Astrocyte (in vitro differentiated cells and primary cell): Measurements from ENCODE around the gene AP1B1. TPM values are rescaled to one million over a fixed set of nuclear protein-coding genes. Genes with fewer than 3 reads are reported as not detected.
"Not testable (repeated sequence)": the region's sequence is repeated elsewhere in the genome, so short reads cannot be mapped to it uniquely, and the experiment has no call there.

Experiments used
- DNase-seq: peaks from one replicate; pipeline ENCODE4 v3.0.0-alpha.2; 2010; ENCODE audit warnings: low read depth
- FAIRE-seq: peaks from 2 replicates; lab custom pipeline; 2011; peaks lifted over from hg19 to GRCh38; lab: Jason Lieb, UNC
- H2AFZ ChIP-seq: 2 replicates; pipeline ENCODE4 v1.6.0; 2012; ENCODE audit warnings: low read depth, low read length, inconsistent platforms
- H3K27ac ChIP-seq: 2 replicates; pipeline ENCODE4 v1.5.1; 2011; ENCODE audit warnings: low read depth, low read length, inconsistent platforms
- H3K27me3 ChIP-seq: 2 replicates; pipeline ENCODE4 v1.6.0; 2011; ENCODE audit warnings: low read length, inconsistent platforms; ENCODE audit not compliant: insufficient read depth
- H3K36me3 ChIP-seq: 2 replicates; pipeline ENCODE4 v1.5.1; 2011; ENCODE audit warnings: low read length, inconsistent platforms; ENCODE audit not compliant: insufficient read depth
- H3K4me1 ChIP-seq: 2 replicates; pipeline ENCODE4 v1.5.1; 2011; ENCODE audit warnings: low read length, inconsistent platforms; ENCODE audit not compliant: insufficient read depth
- H3K4me2 ChIP-seq: 2 replicates; pipeline ENCODE4 v1.6.0; 2012; ENCODE audit warnings: low read length, inconsistent platforms
- H3K4me3 ChIP-seq: 2 replicates; pipeline ENCODE4 v1.5.1; 2011; ENCODE audit warnings: low read depth, mild to moderate bottlenecking, low read length, inconsistent platforms; ENCODE audit not compliant: insufficient read depth
- H3K79me2 ChIP-seq: 2 replicates; pipeline ENCODE4 v1.6.0; 2012; ENCODE audit warnings: mild to moderate bottlenecking, low read length, inconsistent platforms; ENCODE audit not compliant: insufficient read depth
- H3K9ac ChIP-seq: 2 replicates; pipeline ENCODE4 v1.6.0; 2012; ENCODE audit warnings: mild to moderate bottlenecking, low read length, inconsistent platforms
- H3K9me3 ChIP-seq: 2 replicates; pipeline ENCODE4 v1.5.1; 2012; ENCODE audit warnings: low read depth, mild to moderate bottlenecking, low read length, inconsistent platforms; ENCODE audit not compliant: insufficient read depth
- H4K20me1 ChIP-seq: 2 replicates; pipeline ENCODE4 v1.6.0; 2012; ENCODE audit warnings: low read length, inconsistent platforms; ENCODE audit not compliant: insufficient read depth
- H3K27ac Mint-ChIP-seq: one replicate; pipeline ENCODE4 v1.8.0; 2021; ENCODE audit warnings: mild to moderate bottlenecking, mixed read lengths; ENCODE audit not compliant: unreplicated experiment
- H3K27me3 Mint-ChIP-seq: one replicate; pipeline ENCODE4 v1.8.0; 2021; ENCODE audit warnings: low read depth, mixed read lengths; ENCODE audit not compliant: unreplicated experiment
- H3K36me3 Mint-ChIP-seq: one replicate; pipeline ENCODE4 v1.8.0; 2021; ENCODE audit warnings: low read depth, mixed read lengths; ENCODE audit not compliant: unreplicated experiment
- H3K4me1 Mint-ChIP-seq: one replicate; pipeline ENCODE4 v1.8.0; 2021; ENCODE audit warnings: low read depth, mixed read lengths; ENCODE audit not compliant: unreplicated experiment
- H3K4me3 Mint-ChIP-seq: one replicate; pipeline ENCODE4 v1.8.0; 2021; ENCODE audit warnings: mild to moderate bottlenecking, moderate library complexity, mixed read lengths; ENCODE audit not compliant: unreplicated experiment
- H3K9me3 Mint-ChIP-seq: one replicate; pipeline ENCODE4 v1.8.0; 2021; ENCODE audit warnings: mild to moderate bottlenecking, mixed read lengths; ENCODE audit not compliant: unreplicated experiment
- EZH2 ChIP-seq: IDR thresholded peaks from 2 replicates; pipeline ENCODE4 v1.6.1; 2012; ENCODE audit warnings: mild to moderate bottlenecking, low read length, inconsistent platforms; ENCODE audit not compliant: insufficient read depth
- total RNA-seq: library from RNA; stranded (reverse); gene quantifications from 2 replicates; pipeline ENCODE4 v1.2.1, GENCODE V29; 2021
- TF ChIP-seq, protein P1 (sequence below): IDR thresholded peaks from 2 replicates; pipeline ENCODE4 v1.5.1; 2011; ENCODE audit warnings: low read depth, mild to moderate bottlenecking, inconsistent platforms, low read length, moderate library complexity; ENCODE audit not compliant: insufficient read depth

AP1B1 gene
- total RNA-seq, 1 donor from 2014 or later, result 69.5 TPM

GRCh38 chr22:29412772-29413171, 24.4 kb upstream of the AP1B1 start:
- DNase-seq, H3K9me3 Mint-ChIP-seq, FAIRE-seq: not testable (repeated sequence)

GRCh38 chr22:29411569-29412211, 23.3 kb upstream of the AP1B1 start:
- H3K27ac Mint-ChIP-seq, H2AFZ ChIP-seq, H3K27me3 Mint-ChIP-seq, H3K36me3 ChIP-seq, H3K4me3 ChIP-seq, H4K20me1 ChIP-seq, H3K4me1 ChIP-seq, DNase-seq, H3K4me2 ChIP-seq, H3K79me2 ChIP-seq, H3K27me3 ChIP-seq, H3K36me3 Mint-ChIP-seq, H3K9me3 Mint-ChIP-seq, H3K27ac ChIP-seq, H3K9ac ChIP-seq, H3K4me3 Mint-ChIP-seq, H3K9me3 ChIP-seq, FAIRE-seq: not testable (repeated sequence)
- H3K4me1 Mint-ChIP-seq, result peaks cover 21% of the 10 kb centered on the region

More at GRCh38 chr22:29412772-29413171, 24.4 kb upstream of the AP1B1 start:
- H3K4me3 Mint-ChIP-seq, H3K27me3 Mint-ChIP-seq, H3K36me3 Mint-ChIP-seq, H3K27ac Mint-ChIP-seq, H3K79me2 ChIP-seq, H3K27ac ChIP-seq, H3K36me3 ChIP-seq, H3K4me3 ChIP-seq, H3K9ac ChIP-seq, H4K20me1 ChIP-seq, H3K27me3 ChIP-seq, H3K4me2 ChIP-seq, H3K4me1 ChIP-seq, H3K9me3 ChIP-seq, H2AFZ ChIP-seq: not testable (repeated sequence)
- H3K4me1 Mint-ChIP-seq, result peaks cover 26% of the 10 kb centered on the region

DNA sequence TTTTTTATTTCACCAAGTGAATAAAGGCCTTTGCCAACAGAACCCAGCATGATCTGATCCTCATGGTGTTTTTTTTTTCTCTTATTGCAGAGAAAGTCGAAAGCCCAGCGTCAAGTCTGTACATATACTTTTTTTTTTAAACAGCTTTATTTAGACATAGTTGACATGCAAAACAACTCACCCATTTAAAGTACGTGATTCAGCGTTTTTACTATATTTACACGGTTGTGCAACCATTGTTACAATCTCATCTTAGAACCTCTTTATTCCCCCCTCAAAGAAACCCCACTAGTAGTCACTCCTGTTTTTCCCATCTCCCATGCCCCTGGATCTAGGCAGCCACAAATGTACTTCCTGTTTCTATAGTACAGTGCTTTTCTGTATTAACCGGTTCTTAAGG, 20.6 kb upstream of the AP1B1 start:
- no peaks in the 10 kb centered on the region for H3K9me3 Mint-ChIP-seq

DNA sequence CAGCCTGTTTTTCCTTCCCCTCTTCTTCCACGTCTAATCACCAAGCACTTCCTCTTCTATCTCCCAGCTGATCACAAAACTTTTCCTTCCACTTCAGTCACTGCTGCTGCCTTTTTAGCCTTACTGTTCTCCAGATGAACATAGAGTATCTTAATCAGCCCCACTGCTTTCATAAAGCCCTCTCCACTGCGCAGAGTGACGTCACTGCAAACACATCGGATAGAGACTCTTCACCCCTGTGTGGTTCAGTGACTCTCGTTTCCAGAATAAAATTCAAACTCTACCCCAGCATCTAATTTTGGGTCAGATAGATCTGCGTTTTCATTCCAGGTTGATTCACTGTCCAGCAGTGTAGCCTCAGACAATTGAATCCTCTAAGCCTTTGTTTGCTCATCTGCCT, 13.2 kb upstream of the AP1B1 start:
- not testable (repeated sequence) for H3K4me1 Mint-ChIP-seq, H3K4me1 ChIP-seq, H3K79me2 ChIP-seq, H3K9me3 ChIP-seq, H3K4me3 Mint-ChIP-seq, H4K20me1 ChIP-seq, DNase-seq, H3K27ac ChIP-seq, H3K4me2 ChIP-seq, FAIRE-seq, H3K9me3 Mint-ChIP-seq, H3K27ac Mint-ChIP-seq, H2AFZ ChIP-seq, H3K36me3 ChIP-seq, H3K36me3 Mint-ChIP-seq, H3K9ac ChIP-seq, H3K4me3 ChIP-seq
- H3K27me3 Mint-ChIP-seq, result peaks cover 22% of the 10 kb centered on the region
- H3K27me3 ChIP-seq, result peaks cover 15% of the 10 kb centered on the region

More for the DNA sequence above, 20.6 kb upstream of the AP1B1 start:
- H3K4me3 Mint-ChIP-seq, result no peak overlapping the region
- Histone ChIP-seq H3K36me3 (no peaks in the 10 kb centered on the region), H4K20me1 (no peaks in the 10 kb centered on the region), H3K4me3 (no peak overlapping the region), H3K4me1 (no peaks in the 10 kb centered on the region), H3K79me2 (no peaks in the 10 kb centered on the region), H3K27ac (no peak overlapping the region), H3K9me3 (no peaks in the 10 kb centered on the region), H2AFZ (no peak overlapping the region), H3K9ac (no peak overlapping the region), H3K4me2 (no peak overlapping the region), H3K27me3 (peaks cover 5% of the 10 kb centered on the region)
- FAIRE-seq (no peak), DNase-seq (no peak)
- no peak for TF ChIP-seq EZH2
- TF ChIP-seq, protein P1, sequence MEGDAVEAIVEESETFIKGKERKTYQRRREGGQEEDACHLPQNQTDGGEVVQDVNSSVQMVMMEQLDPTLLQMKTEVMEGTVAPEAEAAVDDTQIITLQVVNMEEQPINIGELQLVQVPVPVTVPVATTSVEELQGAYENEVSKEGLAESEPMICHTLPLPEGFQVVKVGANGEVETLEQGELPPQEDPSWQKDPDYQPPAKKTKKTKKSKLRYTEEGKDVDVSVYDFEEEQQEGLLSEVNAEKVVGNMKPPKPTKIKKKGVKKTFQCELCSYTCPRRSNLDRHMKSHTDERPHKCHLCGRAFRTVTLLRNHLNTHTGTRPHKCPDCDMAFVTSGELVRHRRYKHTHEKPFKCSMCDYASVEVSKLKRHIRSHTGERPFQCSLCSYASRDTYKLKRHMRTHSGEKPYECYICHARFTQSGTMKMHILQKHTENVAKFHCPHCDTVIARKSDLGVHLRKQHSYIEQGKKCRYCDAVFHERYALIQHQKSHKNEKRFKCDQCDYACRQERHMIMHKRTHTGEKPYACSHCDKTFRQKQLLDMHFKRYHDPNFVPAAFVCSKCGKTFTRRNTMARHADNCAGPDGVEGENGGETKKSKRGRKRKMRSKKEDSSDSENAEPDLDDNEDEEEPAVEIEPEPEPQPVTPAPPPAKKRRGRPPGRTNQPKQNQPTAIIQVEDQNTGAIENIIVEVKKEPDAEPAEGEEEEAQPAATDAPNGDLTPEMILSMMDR, result no peak
- H3K27ac Mint-ChIP-seq, result no peak overlapping the region
- peaks cover 9% of the 10 kb centered on the region for H3K27me3 Mint-ChIP-seq
- peaks cover 2% of the 10 kb centered on the region for H3K4me1 Mint-ChIP-seq
- H3K36me3 Mint-ChIP-seq, result no peaks in the 10 kb centered on the region
